ENCODE data around the gene PRKCD.

PRKCD gene

GRCh38 chr3:53171827-53172505 is 11.0 kb downstream of the PRKCD start:
- DNase-seq = no peak

- DNase-seq = no peak
These were observed 12.1 kb downstream of the PRKCD start for GRCh38 chr3:53173107-53173506.

GRCh38 chr3:53174346-53175250 is 13.6 kb downstream of the PRKCD start:
- DNase-seq = no peak

GRCh38 chr3:53175613-53176540 is 14.9 kb downstream of the PRKCD start:
- DNase-seq = no peak

DNA sequence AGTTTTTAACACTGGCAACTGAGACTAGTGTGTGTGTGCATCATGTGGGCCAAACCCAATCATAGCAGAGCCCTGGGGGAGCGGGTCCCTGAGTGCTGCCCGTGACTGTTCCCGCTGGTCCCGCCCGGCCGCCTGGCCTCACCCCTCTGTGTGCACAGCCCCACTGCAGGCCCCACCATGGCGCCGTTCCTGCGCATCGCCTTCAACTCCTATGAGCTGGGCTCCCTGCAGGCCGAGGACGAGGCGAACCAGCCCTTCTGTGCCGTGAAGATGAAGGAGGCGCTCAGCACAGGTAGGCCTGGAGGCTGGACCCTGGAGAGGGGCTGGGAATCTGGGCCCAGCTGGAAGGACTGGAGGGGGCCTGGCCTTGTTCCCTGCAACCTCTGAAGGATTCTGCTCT is 17.2 kb downstream of the PRKCD start:
- DNase-seq = no peak

- DNase-seq = no peak
These were observed 18.6 kb downstream of the PRKCD start for GRCh38 chr3:53179580-53179979.

GRCh38 chr3:53180305-53181023 is 19.5 kb downstream of the PRKCD start:
- DNase-seq = no peak

DNA sequence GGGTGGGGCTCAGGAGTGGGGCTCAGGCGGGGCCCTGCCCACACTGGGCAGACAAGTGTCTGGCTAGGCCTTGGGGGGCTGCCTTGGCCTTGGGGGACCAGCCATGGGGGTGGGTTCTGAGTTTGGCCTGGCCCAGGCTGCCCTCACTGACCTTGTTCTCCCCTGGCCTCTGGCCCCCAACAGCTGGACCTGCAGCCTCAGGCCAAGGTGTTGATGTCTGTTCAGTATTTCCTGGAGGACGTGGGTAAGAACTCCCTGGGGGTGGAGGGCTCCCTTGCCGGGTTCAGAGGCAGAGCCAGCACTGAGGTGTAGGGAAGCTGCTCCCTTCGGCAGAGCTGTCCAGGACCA is 20.0 kb downstream of the PRKCD start:
- no peak for DNase-seq

GRCh38 chr3:53181528-53181927 is 20.5 kb downstream of the PRKCD start:
- DNase-seq = no peak

GRCh38 chr3:53182764-53183355 is 21.9 kb downstream of the PRKCD start:
- no peak for DNase-seq

GRCh38 chr3:53183514-53183913 is 22.5 kb downstream of the PRKCD start:
- DNase-seq = no peak

DNA sequence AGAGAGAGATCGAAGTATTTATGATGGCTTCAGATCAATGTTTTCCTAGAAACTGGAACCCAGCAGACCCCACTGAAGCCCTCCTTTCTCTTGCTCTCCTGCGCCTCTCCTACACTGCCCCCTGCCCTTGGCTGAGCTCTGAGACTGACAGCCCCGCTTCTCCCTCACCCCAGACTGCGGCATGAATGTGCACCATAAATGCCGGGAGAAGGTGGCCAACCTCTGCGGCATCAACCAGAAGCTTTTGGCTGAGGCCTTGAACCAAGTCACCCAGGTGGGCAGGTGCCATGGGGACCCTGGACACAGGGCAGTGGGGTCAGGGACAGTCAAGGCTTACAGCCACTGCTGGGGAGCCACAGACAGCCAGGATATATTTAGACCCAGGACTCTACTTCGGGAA is 23.7 kb downstream of the PRKCD start:
- DNase-seq = no peak

GRCh38 chr3:53185761-53186465 is 24.9 kb downstream of the PRKCD start:
- DNase-seq = no peak

GRCh38 chr3:53186726-53187125 is 25.7 kb downstream of the PRKCD start:
- DNase-seq = no peak

DNA sequence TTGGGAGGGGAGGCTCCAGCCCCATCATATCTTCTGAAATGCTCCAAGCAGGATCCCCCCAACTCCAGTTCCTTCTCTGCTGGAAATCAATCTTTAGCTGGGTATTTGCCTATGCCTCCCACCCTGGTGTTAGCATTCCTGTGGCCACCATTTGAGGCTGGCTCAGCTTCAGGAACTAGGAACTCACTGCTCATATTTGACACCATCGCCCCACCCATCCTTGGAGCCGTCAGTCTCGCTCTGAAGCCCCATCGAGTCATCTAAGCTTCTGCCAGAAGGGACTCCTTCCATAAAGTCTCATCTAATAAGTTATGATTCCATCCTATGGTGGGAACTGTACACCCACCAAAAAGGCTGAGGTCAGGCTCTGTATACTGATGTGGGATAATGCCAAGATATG is 26.4 kb downstream of the PRKCD start:
- peak; percentile 56 for DNase-seq

- no peak for DNase-seq
These were observed 27.2 kb downstream of the PRKCD start for GRCh38 chr3:53188136-53188685.

DNA sequence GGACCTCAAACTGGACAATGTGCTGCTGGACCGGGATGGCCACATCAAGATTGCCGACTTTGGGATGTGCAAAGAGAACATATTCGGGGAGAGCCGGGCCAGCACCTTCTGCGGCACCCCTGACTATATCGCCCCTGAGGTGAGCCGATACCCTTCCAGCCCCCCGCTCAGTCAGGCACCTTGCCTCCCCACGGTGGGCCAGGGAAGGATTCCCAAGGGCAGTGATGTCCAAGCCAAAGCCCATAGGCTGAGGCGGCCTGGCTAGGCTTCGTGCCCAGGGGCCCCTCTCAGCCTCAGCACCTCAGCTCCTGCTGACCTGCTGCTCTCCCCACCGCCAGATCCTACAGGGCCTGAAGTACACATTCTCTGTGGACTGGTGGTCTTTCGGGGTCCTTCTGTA is 27.7 kb downstream of the PRKCD start:
- DNase-seq = no peak

- no peak for DNase-seq
These were observed 28.3 kb downstream of the PRKCD start for GRCh38 chr3:53189276-53189675.

GRCh38 chr3:53190659-53191058 is 29.6 kb downstream of the PRKCD start:
- DNase-seq = no peak

GRCh38 chr3:53191836-53192480 is 30.9 kb downstream of the PRKCD start:
- no peak for DNase-seq

- DNase-seq = no peak
These were observed 31.6 kb downstream of the PRKCD start for GRCh38 chr3:53192608-53193007.
